ENCODE data around the gene OSER1.

The OSER1 gene

DNA sequence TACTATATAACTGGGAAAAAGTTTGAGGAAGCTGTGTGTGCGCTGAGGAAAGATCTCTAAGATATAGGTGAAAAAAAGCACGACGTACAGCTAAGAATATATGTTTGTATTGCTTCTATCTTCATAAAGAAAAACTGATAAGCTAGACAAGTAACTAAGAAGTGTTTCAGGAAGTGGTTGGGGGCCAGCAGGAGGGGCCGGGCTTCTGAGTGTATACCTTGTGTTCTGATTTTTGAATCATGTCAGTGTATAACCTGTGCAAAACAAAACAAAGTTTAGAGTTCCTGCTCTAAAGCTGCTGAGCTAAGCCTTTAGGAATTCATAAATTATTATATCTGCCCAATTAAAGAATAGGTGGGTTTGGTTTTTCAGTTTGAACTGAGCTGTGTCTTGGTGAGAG is 7.9 kb upstream of the OSER1 start:
- CTCF ChIA-PET = interaction anchor here (0.6 to 8.4 kb wide), 28 partner anchors 8 to 484 kb away, joined by 3 to 187 read pairs (median 5); partner anchors contain the start of gene FITM2
- H3K4me3 ChIP-seq (ENCODE audit: low read depth, low read length) = no peak overlapping the region
- no peaks in the 10 kb centered on the region for H3K4me1 ChIP-seq (ENCODE audit: control insufficient read depth, insufficient read depth, low read length)
- POLR2A ChIA-PET = interaction anchor here (1.0 kb wide), 1 partner anchor 12 kb away, joined by 4 read pairs; no protein-coding TSS in a partner anchor
- no peaks in the 10 kb centered on the region for H3K36me3 ChIP-seq (ENCODE audit: control insufficient read depth in 2 of 2, insufficient read depth in 1 of 2, low read length in 2 of 2)
- H3K9me3 ChIP-seq (ENCODE audit: control insufficient read depth, insufficient read depth, low read depth, low read length) = no peaks in the 10 kb centered on the region
- no peak overlapping the region for H3K27ac ChIP-seq (ENCODE audit: extremely low read depth, low read depth, low read length)
- TF ChIP-seq ZNF623 (tag by site-specific recombination; IDR thresholded peaks at IDR 0.05) (no peak), ZNF10 (tag by site-specific recombination; IDR thresholded peaks at IDR 0.05) (no peak), ZSCAN30 (tag by site-specific recombination; IDR thresholded peaks at IDR 0.05) (no peak)
- TF ChIP-seq, protein P1, sequence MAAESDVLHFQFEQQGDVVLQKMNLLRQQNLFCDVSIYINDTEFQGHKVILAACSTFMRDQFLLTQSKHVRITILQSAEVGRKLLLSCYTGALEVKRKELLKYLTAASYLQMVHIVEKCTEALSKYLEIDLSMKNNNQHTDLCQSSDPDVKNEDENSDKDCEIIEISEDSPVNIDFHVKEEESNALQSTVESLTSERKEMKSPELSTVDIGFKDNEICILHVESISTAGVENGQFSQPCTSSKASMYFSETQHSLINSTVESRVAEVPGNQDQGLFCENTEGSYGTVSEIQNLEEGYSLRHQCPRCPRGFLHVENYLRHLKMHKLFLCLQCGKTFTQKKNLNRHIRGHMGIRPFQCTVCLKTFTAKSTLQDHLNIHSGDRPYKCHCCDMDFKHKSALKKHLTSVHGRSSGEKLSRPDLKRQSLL (tag by site-specific recombination; IDR thresholded peaks at IDR 0.05) = no peak

GRCh38 chr20:44217342-44218092 is 6.9 kb upstream of the OSER1 start:
- H3K36me3 ChIP-seq (ENCODE audit: control insufficient read depth in 2 of 2, insufficient read depth in 1 of 2, low read length in 2 of 2) = no peaks in the 10 kb centered on the region
- no peaks in the 10 kb centered on the region for H3K4me1 ChIP-seq (ENCODE audit: control insufficient read depth, insufficient read depth, low read length)
- POLR2A ChIA-PET = interaction anchor here (0.8 to 1.0 kb wide), 2 partner anchors 93 to 513 kb away, joined by 3 read pairs; partner anchors contain the start of gene FITM2
- no peak overlapping the region for H3K27ac ChIP-seq (ENCODE audit: extremely low read depth, low read depth, low read length)
- H3K9me3 ChIP-seq (ENCODE audit: control insufficient read depth, insufficient read depth, low read depth, low read length) = no peaks in the 10 kb centered on the region
- no peak overlapping the region for H3K4me3 ChIP-seq (ENCODE audit: low read depth, low read length)
- CTCF ChIA-PET = interaction anchor here (0.5 to 8.4 kb wide), 53 partner anchors 9 to 1539 kb away, joined by 3 to 187 read pairs (median 5); partner anchors contain the start of genes FITM2 and GDAP1L1
- TF ChIP-seq ZBTB48 (tag by site-specific recombination; IDR thresholded peaks at IDR 0.05) (no peak), ZNF449 (tag by site-specific recombination; IDR thresholded peaks at IDR 0.05) (no peak), ZNF645 (tag by site-specific recombination; IDR thresholded peaks at IDR 0.05) (no peak), ZNF280C (tag by site-specific recombination; IDR thresholded peaks at IDR 0.05) (no peak), SP3 (tag by site-specific recombination; IDR thresholded peaks at IDR 0.05) (no peak), ZNF596 (tag by site-specific recombination; IDR thresholded peaks at IDR 0.05) (no peak), IKZF3 (tag by site-specific recombination; IDR thresholded peaks at IDR 0.05) (peak; percentile 76), ZNF549 (tag by site-specific recombination; IDR thresholded peaks at IDR 0.05) (no peak), EGR2 (tag by site-specific recombination; IDR thresholded peaks at IDR 0.05; ENCODE audit: low read depth) (no peak), ZNF433 (tag by site-specific recombination; IDR thresholded peaks at IDR 0.05; ENCODE audit: low read depth) (no peak), ZNF701 (tag by site-specific recombination; IDR thresholded peaks at IDR 0.05) (no peak), ZFHX2 (tag by site-specific recombination; conservative IDR thresholded peaks at IDR 0.05) (no peak), ZNF24 (tag by site-specific recombination; IDR thresholded peaks at IDR 0.05) (peak; percentile 21; the same call in 1 of the 2 replicates), ZBTB17 (tag by site-specific recombination; IDR thresholded peaks at IDR 0.05) (peak; percentile 42; the same call in 1 of the 2 replicates), YY2 (tag by site-specific recombination; IDR thresholded peaks at IDR 0.05) (no peak)
- TF ChIP-seq, protein P2, sequence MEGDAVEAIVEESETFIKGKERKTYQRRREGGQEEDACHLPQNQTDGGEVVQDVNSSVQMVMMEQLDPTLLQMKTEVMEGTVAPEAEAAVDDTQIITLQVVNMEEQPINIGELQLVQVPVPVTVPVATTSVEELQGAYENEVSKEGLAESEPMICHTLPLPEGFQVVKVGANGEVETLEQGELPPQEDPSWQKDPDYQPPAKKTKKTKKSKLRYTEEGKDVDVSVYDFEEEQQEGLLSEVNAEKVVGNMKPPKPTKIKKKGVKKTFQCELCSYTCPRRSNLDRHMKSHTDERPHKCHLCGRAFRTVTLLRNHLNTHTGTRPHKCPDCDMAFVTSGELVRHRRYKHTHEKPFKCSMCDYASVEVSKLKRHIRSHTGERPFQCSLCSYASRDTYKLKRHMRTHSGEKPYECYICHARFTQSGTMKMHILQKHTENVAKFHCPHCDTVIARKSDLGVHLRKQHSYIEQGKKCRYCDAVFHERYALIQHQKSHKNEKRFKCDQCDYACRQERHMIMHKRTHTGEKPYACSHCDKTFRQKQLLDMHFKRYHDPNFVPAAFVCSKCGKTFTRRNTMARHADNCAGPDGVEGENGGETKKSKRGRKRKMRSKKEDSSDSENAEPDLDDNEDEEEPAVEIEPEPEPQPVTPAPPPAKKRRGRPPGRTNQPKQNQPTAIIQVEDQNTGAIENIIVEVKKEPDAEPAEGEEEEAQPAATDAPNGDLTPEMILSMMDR (tag by site-specific recombination; IDR thresholded peaks at IDR 0.05) = peak; percentile 85
- TF ChIP-seq, protein P3, sequence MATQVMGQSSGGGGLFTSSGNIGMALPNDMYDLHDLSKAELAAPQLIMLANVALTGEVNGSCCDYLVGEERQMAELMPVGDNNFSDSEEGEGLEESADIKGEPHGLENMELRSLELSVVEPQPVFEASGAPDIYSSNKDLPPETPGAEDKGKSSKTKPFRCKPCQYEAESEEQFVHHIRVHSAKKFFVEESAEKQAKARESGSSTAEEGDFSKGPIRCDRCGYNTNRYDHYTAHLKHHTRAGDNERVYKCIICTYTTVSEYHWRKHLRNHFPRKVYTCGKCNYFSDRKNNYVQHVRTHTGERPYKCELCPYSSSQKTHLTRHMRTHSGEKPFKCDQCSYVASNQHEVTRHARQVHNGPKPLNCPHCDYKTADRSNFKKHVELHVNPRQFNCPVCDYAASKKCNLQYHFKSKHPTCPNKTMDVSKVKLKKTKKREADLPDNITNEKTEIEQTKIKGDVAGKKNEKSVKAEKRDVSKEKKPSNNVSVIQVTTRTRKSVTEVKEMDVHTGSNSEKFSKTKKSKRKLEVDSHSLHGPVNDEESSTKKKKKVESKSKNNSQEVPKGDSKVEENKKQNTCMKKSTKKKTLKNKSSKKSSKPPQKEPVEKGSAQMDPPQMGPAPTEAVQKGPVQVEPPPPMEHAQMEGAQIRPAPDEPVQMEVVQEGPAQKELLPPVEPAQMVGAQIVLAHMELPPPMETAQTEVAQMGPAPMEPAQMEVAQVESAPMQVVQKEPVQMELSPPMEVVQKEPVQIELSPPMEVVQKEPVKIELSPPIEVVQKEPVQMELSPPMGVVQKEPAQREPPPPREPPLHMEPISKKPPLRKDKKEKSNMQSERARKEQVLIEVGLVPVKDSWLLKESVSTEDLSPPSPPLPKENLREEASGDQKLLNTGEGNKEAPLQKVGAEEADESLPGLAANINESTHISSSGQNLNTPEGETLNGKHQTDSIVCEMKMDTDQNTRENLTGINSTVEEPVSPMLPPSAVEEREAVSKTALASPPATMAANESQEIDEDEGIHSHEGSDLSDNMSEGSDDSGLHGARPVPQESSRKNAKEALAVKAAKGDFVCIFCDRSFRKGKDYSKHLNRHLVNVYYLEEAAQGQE (tag by site-specific recombination; IDR thresholded peaks at IDR 0.05) = no peak

Data from HEK293 (cell line).